HG03196 (cell line): Measurements from ENCODE around the gene GMCL1.
"Not testable (repeated sequence)": the region's sequence is repeated elsewhere in the genome, so short reads cannot be mapped to it uniquely, and the experiment has no call there.

ENCODE experiments used
- ATAC-seq: cut with Tn5 transposase; IDR thresholded peaks from one replicate; pipeline ENCODE4 v1.9.1; 2021; ENCODE audit not compliant: unreplicated experiment

The GMCL1 gene

GRCh38 chr2:69847068-69847828 is 17.8 kb downstream of the GMCL1 start:
- no peak for ATAC-seq

GRCh38 chr2:69848186-69848790 is 18.8 kb downstream of the GMCL1 start:
- no peak for ATAC-seq

- ATAC-seq = no peak
Measured at GRCh38 chr2:69858261-69858660, 28.8 kb downstream of the GMCL1 start.

GRCh38 chr2:69863298-69863697 is 33.8 kb downstream of the GMCL1 start:
- no peak for ATAC-seq

- no peak for ATAC-seq
Measured at GRCh38 chr2:69888451-69888850, 59.0 kb downstream of the GMCL1 start.

DNA sequence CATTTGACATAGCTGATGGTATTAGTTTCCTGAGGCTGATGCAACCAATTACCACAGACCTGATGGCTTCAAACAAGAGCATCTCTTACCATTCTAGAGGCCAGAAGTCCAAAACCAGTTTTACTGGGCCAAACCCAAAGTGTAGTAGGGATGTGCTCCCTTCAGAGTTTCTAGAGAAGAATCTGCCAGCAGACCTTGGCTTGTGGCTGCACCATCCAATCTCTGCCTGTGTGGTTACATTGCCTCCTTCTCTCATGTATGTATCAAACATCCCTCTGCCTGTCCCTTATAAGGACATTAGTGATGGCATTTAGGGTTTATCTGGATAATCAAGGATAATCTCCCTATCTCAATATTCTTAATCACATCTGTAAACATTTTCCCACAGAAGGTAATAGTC is 59.8 kb downstream of the GMCL1 start:
- no peak for ATAC-seq

- ATAC-seq = no peak
Measured at GRCh38 chr2:69890881-69891280, 61.4 kb downstream of the GMCL1 start.

- not testable (repeated sequence) for ATAC-seq
Measured at GRCh38 chr2:69892838-69893424, 63.5 kb downstream of the GMCL1 start.

DNA sequence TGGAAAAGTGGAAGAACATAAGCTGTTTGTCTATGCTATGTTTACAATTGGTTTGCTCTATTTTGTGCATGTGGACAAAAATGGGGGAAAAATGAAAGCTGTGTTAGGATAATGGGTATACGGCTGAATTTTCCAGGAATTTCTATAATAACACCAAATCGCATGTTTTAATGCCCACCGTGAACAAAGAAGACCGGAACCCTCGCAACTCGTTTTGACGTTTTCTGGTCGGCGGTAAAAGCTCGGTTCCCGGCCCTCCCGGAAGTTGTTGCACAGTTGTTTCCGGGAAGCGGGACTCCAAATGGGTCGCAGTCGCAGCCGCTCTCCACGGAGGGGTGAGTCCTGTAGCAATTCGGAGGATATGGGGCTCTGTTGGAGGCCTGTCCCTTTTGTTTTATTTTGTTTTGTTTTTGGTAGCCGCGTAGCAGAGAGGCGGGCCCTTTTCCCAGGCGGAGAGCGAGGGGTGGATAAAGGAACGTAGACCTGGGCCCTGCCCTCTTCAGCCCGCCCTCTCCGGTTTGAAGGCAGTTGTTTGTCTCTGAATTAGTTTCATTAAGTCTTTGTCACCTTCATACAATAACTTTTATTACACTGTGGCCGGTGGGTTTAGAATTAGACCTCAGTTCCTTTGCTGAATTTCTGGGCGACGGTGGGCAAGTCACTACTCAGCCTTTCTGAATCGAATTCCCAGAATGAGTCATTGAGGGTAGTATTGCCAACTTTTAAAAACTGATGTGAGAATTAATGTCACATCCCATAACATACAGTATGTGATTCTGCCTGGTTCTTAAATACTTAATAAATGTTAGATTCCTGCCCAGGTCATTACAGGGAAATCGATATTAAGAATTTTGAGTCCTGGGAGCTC is 64.5 kb downstream of the GMCL1 start, which contains the start of gene SNRNP27:
SNRNP27 (plus strand) TSS at position 273 of the 868 bp plus-strand sequence; CDS start at position 302, 29 bp downstream.
- ATAC-seq = peak; percentile 72

GRCh38 chr2:69894737-69895136 is 65.3 kb downstream of the GMCL1 start:
- not testable (repeated sequence) for ATAC-seq

DNA sequence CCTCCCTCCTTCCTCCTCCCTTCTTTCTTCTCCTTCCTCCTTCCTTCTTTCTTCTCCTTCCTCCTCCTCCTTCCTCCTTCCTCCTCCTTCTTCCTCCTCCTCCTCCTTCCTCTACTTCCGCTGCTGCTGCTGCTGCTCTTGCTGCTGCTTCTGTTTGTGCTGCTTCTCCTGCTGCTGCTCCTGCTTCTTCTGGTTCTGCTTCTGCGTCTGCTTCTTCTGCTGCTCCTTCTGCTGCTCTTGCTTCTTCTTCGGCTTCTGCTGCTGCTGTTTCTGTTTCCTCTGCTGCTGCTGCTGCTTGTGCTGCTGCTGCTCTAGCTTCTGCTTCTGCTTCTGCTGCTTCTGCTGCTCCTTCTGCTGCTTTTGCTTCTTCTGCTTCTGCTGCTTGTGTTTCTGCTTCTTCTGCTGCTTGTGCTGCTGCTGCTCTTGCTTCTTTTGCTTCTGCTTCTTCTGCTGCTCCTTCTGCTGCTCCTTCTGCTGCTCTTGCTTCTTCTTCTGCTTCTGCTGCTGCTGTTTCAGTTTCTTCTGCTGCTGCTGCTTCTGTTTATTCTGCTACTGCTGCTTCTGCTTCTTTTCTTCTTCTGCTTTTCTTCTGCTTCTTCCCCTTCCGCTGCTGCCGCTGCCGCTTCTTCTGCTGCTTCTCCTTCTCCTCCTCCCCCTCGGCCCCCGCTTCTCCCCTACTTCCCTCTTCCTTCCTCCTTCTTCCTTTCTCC is 72.9 kb downstream of the GMCL1 start:
- no peak for ATAC-seq

DNA sequence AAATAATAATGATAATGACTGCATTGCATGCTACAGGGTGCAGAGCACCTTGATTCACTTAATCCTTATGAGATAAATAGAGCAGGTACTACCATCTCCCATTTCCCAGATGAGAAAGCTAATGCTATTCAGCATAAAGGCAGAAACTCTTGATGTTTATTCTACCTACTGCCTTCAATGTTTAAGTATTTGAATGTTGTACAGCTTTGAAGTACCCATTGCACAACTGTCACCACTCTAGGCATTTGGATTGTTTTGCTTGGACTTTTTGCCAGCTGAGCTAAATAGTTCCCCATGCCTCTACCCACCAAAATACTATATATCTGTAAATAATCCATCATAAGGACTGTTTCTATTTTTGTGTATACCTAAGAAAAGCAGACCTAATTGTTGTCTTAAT is 77.8 kb downstream of the GMCL1 start:
- ATAC-seq = no peak

DNA sequence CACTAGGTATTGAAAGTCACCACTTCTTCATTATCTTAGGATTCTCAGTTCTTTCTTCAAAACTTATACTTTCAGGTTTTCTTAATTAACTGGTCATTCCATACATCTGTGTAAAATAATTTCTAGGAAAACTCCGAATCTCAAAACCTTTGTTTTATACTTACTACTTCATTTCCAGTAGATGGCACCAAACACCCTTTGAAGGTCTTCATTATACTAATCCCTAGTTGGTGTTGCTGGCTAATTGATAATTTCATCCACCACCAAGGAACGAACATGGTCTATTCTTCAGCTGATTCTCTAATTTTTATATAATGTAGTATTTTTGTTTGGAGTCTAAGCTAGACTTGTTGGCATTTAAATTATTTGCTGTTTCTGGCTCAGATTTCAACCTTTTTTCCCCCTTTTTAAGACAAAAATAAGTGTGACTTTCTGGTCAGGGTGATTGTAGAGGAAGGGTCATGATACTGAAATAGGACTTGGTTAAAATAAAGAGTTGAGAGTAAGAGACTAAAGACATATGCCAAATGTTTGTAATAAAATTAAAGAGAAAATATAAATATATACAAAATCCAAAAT is 82.6 kb downstream of the GMCL1 start:
- no peak for ATAC-seq

DNA sequence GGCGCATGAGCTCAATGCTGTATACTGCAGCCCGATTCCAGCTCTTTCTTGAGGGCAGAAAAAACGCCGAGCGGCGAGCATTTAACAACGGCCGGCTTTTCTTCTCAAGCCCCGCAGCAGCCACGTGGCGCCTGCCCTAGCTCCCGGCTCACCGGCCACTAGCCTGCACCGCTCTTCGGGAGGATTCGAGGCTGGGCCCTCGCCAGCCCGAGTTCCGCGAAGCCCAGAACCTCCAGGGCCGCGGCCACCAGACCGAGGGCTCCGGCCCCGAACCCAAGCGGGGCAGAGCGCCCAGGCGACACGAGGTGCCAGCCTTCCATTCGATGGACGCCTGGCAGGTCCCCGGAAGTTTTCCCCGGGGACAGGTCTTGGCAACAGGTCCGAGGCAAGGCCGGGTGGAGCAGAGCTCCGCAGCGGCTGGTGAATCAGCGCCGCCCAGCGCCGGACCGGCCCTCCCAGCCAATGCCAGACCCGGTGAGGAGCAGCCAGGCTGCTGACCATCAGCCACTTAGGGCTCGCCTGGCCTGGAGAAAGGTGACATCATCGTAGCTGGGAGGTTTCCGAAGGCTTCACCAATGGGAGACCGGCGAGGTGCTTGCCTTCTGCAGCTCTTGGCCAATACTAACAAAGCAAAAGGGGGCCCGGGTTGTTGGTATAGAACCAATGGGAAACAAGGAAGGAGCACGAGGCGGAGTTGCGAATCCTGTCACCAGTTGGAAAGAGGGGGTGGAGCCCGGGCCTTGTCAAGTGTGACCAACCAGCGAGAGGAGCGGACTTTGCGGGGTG is 84.9 kb downstream of the GMCL1 start:
- peak; percentile 84 for ATAC-seq

- no peak for ATAC-seq
Measured at GRCh38 chr2:69914950-69915945, 85.8 kb downstream of the GMCL1 start, which contains the start of gene MXD1. MXD1 (plus strand) TSS chr2:69915109; CDS start chr2:69915331, 222 bp downstream.

DNA sequence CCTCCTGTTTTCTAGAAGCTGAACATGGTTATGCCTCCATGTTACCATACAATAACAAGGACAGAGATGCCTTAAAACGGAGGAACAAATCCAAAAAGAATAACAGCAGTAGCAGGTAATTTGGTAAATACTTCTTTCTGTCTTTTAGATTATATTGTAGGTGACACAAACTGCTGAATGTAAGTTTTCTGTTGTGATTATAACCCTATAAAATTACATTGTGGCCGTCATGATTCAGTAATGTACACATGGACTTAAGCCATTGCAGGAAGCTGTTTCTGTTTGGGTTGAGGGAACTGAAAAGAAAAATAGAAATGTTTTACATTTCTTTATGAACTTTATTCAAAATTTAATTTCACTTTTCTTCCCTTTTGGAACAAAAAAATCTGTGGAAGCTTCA is 86.6 kb downstream of the GMCL1 start:
- ATAC-seq = no peak

- ATAC-seq = no peak
Measured at GRCh38 chr2:69917852-69918251, 88.4 kb downstream of the GMCL1 start.

DNA sequence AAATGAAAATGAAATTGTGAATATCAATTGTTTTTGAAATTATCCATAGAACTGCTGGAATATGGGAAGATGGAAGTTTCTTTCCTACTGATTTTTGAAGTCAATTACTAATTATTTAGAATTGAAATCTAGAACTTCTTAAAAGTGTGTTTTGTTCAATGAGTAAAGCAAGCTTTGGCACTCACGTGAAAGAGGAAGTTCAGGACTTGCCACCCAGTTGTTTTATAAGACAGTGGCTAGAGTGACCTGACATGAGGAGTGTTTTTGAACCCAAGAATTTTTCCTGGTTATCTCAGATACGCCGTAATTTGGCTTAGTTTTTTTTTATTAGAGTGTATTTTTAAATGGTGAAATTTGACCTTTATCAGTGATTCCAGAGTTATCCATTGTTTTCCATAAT is 88.9 kb downstream of the GMCL1 start:
- ATAC-seq = no peak
